Osteocyte (in vitro differentiated cells): ENCODE data around the gene CPT1A. TPM values are rescaled to one million over a fixed set of nuclear protein-coding genes. Genes with fewer than 3 reads are reported as not detected.

ENCODE experiments used
- DNase-seq: peaks from one replicate; pipeline ENCODE4 v3.0.0; 2021; ENCODE audit warnings: mixed read lengths; ENCODE audit not compliant: unreplicated experiment; ENCODE audit errors: extremely low spot score
- H3K27ac Mint-ChIP-seq: one replicate; pipeline ENCODE4 v1.8.0; 2021; ENCODE audit warnings: mild to moderate bottlenecking, mixed read lengths; ENCODE audit not compliant: unreplicated experiment
- H3K27me3 Mint-ChIP-seq: one replicate; pipeline ENCODE4 v1.8.0; 2021; ENCODE audit warnings: mixed read lengths; ENCODE audit not compliant: unreplicated experiment
- H3K36me3 Mint-ChIP-seq: one replicate; pipeline ENCODE4 v1.8.0; 2021; ENCODE audit warnings: mixed read lengths; ENCODE audit not compliant: unreplicated experiment
- H3K4me1 Mint-ChIP-seq: one replicate; pipeline ENCODE4 v1.8.0; 2021; ENCODE audit warnings: mixed read lengths; ENCODE audit not compliant: unreplicated experiment
- H3K4me3 Mint-ChIP-seq: one replicate; pipeline ENCODE4 v1.8.0; 2021; ENCODE audit warnings: mild to moderate bottlenecking, moderate library complexity, mixed read lengths; ENCODE audit not compliant: unreplicated experiment
- H3K9me3 Mint-ChIP-seq: one replicate; pipeline ENCODE4 v1.8.0; 2021; ENCODE audit warnings: mixed read lengths; ENCODE audit not compliant: unreplicated experiment
- total RNA-seq: library from RNA; stranded (reverse); gene quantifications from 2 replicates; pipeline ENCODE4 v1.2.1, GENCODE V29; 2021
- TF ChIP-seq, protein P1 (sequence below): fragments of 200-600 bp; sonication (generic); IDR thresholded peaks from 2 replicates; pipeline ENCODE4 v1.5.0; 2021; ENCODE audit warnings: antibody characterized with exemption, mild to moderate bottlenecking, moderate library complexity

Gene CPT1A
- total RNA-seq, 1 donor from 2014 or later, result 109 TPM

DNA sequence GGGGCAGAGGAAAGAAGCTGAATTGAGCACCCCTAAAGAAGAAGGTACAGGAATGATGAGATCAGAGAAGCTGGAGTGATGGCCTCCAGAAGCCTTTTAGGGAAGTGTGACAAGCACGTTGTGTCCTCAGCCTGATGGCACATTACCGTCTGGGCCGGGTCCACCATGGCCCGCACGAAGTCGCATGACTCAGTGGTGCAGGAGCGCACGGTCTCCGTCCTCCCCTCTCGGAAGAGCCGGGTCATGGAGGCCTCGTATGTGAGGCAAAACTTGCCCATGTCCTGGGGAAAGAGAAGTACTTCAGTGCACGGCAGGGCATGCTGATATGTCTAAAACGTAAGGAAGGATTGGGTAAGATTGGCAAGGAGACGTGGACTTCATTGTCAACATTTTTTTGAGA is 79.2 kb downstream of the CPT1A start:
- TF ChIP-seq, protein P1, sequence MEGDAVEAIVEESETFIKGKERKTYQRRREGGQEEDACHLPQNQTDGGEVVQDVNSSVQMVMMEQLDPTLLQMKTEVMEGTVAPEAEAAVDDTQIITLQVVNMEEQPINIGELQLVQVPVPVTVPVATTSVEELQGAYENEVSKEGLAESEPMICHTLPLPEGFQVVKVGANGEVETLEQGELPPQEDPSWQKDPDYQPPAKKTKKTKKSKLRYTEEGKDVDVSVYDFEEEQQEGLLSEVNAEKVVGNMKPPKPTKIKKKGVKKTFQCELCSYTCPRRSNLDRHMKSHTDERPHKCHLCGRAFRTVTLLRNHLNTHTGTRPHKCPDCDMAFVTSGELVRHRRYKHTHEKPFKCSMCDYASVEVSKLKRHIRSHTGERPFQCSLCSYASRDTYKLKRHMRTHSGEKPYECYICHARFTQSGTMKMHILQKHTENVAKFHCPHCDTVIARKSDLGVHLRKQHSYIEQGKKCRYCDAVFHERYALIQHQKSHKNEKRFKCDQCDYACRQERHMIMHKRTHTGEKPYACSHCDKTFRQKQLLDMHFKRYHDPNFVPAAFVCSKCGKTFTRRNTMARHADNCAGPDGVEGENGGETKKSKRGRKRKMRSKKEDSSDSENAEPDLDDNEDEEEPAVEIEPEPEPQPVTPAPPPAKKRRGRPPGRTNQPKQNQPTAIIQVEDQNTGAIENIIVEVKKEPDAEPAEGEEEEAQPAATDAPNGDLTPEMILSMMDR, result no peak
- Mint-ChIP-seq H3K27ac (no peak overlapping the region), H3K27me3 (no peaks in the 10 kb centered on the region), H3K9me3 (no peaks in the 10 kb centered on the region), H3K36me3 (peaks cover 47% of the 10 kb centered on the region), H3K4me3 (no peak overlapping the region), H3K4me1 (peaks cover 15% of the 10 kb centered on the region)
- DNase-seq, result no peak

DNA sequence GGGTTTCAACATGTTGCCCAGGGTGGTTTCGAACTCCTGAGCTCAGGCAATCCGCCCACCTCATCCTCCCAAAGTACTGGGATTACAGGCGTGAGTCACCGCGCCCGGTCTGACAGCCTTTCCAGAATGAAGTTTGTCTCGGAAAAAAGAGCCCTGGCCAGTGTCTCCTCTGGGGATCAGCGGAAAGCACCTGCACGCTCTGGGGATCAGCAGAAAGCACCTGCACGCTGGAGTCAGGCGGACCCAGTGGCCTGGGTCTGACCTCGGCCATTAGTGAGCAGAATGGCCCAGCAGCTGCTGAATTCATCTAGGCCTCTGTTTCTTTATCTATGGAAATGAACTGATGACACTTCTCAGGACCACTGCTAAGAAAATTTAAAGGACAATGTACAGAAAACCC is 79.9 kb downstream of the CPT1A start:
- H3K27me3 Mint-ChIP-seq, result no peaks in the 10 kb centered on the region
- DNase-seq, result no peak
- no peak overlapping the region for H3K4me3 Mint-ChIP-seq
- H3K4me1 Mint-ChIP-seq, result peaks cover 15% of the 10 kb centered on the region
- H3K9me3 Mint-ChIP-seq, result no peaks in the 10 kb centered on the region
- H3K36me3 Mint-ChIP-seq, result peaks cover 52% of the 10 kb centered on the region
- H3K27ac Mint-ChIP-seq, result no peak overlapping the region
- TF ChIP-seq, protein P1, result no peak

DNA sequence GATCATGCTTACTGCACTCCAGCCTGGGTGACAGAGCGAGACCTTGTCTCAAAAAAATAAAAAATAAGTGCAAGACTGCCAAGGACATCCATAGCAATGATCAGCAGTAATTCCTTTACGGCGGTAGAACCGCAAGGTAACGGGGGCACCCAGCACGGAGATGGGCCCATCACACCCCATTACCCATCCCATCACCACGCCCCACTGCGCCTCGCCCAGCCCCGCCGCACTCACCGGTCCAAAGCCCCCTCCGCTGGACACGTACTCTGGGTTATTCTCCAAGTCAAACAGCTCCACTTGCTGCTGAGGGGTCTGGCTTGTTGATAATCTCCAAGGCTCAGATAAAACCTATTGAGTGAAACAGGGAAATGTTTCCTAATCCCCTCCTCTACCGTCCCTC is 81.7 kb downstream of the CPT1A start:
- H3K36me3 Mint-ChIP-seq, result peaks cover 55% of the 10 kb centered on the region
- H3K4me3 Mint-ChIP-seq, result no peak overlapping the region
- TF ChIP-seq, protein P1, result no peak
- H3K27ac Mint-ChIP-seq, result no peak overlapping the region
- DNase-seq, result no peak
- no peaks in the 10 kb centered on the region for H3K9me3 Mint-ChIP-seq
- H3K27me3 Mint-ChIP-seq, result no peaks in the 10 kb centered on the region
- peaks cover 15% of the 10 kb centered on the region for H3K4me1 Mint-ChIP-seq

DNA sequence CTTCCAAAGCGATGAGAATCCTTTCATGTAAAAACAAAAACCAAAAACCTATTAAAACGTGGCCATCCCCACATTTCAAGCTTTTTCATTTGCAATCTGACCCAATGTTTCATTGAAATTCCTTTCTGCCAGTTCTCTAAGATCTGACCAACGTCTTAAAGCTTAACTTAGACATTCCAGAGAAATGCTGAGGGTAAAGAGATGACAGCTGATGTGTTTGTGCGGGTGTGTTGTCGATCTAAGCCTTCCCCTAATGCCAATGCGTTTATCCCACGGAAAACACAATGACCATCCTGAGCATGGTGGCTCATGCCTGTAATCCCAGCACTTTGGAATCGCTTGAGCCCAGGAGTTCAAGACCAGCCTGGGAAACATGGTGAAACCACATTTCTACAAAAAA is 84.0 kb downstream of the CPT1A start:
- peaks cover 54% of the 10 kb centered on the region for H3K36me3 Mint-ChIP-seq
- no peaks in the 10 kb centered on the region for H3K27me3 Mint-ChIP-seq
- no peaks in the 10 kb centered on the region for H3K9me3 Mint-ChIP-seq
- TF ChIP-seq, protein P1, result no peak
- H3K4me3 Mint-ChIP-seq, result no peak overlapping the region
- no peaks in the 10 kb centered on the region for H3K4me1 Mint-ChIP-seq
- no peak overlapping the region for H3K27ac Mint-ChIP-seq
- DNase-seq, result no peak

DNA sequence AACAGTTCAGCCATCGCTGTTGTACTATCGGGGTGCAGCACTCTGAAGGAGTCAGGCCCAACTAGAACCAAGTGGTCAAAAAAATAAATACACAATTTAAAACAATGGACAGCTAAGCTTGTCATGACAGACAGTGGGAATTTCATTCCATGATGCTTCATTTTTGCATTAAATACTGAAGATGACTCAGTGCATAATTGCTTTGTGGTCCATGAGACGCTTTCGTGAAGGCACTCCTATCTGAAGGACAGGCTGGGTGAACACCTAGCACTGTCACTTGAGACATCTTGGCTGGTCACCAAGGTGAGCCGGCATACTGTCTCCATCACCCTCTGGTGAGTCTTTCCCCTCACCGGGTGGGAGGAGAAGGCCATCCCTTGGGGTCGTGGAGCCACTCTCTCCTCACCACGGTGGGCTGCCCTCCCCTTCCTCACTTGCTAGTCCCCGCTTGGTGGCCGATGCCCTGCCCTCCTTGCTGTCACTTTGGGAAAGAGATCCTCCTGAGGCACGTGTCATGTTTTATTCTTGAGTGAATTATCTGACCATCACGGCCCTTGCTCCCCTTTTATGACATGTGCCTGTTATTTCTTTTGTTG is 85.4 kb downstream of the CPT1A start:
- H3K9me3 Mint-ChIP-seq, result no peaks in the 10 kb centered on the region
- no peaks in the 10 kb centered on the region for H3K27me3 Mint-ChIP-seq
- no peak for DNase-seq
- no peak overlapping the region for H3K27ac Mint-ChIP-seq
- TF ChIP-seq, protein P1, result no peak
- H3K36me3 Mint-ChIP-seq, result peaks cover 41% of the 10 kb centered on the region
- H3K4me1 Mint-ChIP-seq, result peaks cover 10% of the 10 kb centered on the region
- H3K4me3 Mint-ChIP-seq, result no peak overlapping the region
